Right cardiac atrium (tissue), 5 donors: ENCODE measurements around the gene AMDHD1. TPM values are rescaled to one million over a fixed set of nuclear protein-coding genes. Genes with fewer than 3 reads are reported as not detected.
"Not testable (repeated sequence)": the region's sequence is repeated elsewhere in the genome, so short reads cannot be mapped to it uniquely, and the experiment has no call there.

Source experiments
- ATAC-seq, 2 donors: fragments of 200-7000 bp; cut with Tn5 transposase; one replicate each; pipeline versions ENCODE4 v1.8.0 to v1.9.1; 2020; ENCODE audit warnings: moderate library complexity in 2 of 2, mild to moderate bottlenecking in 1 of 2
- DNase-seq, 3 donors: peaks; one replicate each; pipeline ENCODE4 v3.0.0-alpha.2; 2020
- H3K27ac ChIP-seq: one replicate; pipeline ENCODE4 v1.5.1; 2013; ENCODE audit warnings: mild to moderate bottlenecking, low read length, control low read depth, moderate library complexity
- H3K27me3 ChIP-seq: one replicate; pipeline ENCODE4 v1.6.1; 2013; ENCODE audit not compliant: control insufficient read depth, insufficient read depth
- H3K4me1 ChIP-seq: one replicate; pipeline ENCODE4 v1.6.1; 2013; ENCODE audit warnings: low read length; ENCODE audit not compliant: control insufficient read depth, insufficient read depth
- H3K4me3 ChIP-seq: one replicate; pipeline ENCODE4 v1.5.1; 2013; ENCODE audit warnings: low read length, control low read depth
- H3K9me3 ChIP-seq: one replicate; pipeline ENCODE4 v1.6.1; 2013; ENCODE audit warnings: low read length; ENCODE audit not compliant: control insufficient read depth
- WGBS: extraction: QIAGEN DNeasy Blood & Tissue Kit; methylation state at CpG from one replicate; pipeline ENCODE4 v1.1.7; 2013; 5-methylcytosine and 5-hydroxymethylcytosine counted together
- intact Hi-C, 4 donors: fragments of 100-400 bp; cut with DNase I; formaldehyde crosslinking; loops; one replicate each; pipeline versions ENCODE4 v1.11.0 to v1.14.0; 2022 to 2023
- polyA plus RNA-seq: library from polyadenylated mRNA; stranded (reverse); fragments of 200-250 nt; gene quantifications from one replicate; pipeline ENCODE4 v1.2.3, GENCODE V29; 2013
- total RNA-seq, 4 donors: library from RNA; stranded (reverse); fragmentation: NEBNext Ultra II Directional; extraction: Animal tissue kit (Norgen Biotek cat#: 25700); gene quantifications; one replicate each; pipeline ENCODE4 v1.2.1, GENCODE V29; 2021
- donor health status: healthy with polysubstance abuse.
- donor health status: DM: no; HTN: yes; CAD: no.
- donor health status: DM: no; HTN: no; CAD: no.
- donor health status: DM: no; HTN: yes; CAD: no; lungs with severe emphysema.
- donor health status: DM: yes; HTN: yes; CAD: no.

Gene AMDHD1
- total and polyA plus RNA-seq, 5 donors, result 0.11 to 0.88 (median 0.45) TPM

- intact Hi-C loops, result no loop called here
- Histone ChIP-seq H3K4me3 (no peak overlapping the region), H3K27me3 (no peaks in the 10 kb centered on the region), H3K9me3 (no peaks in the 10 kb centered on the region), H3K27ac (no peak overlapping the region), H3K4me1 (no peaks in the 10 kb centered on the region)
- no peak for DNase-seq
- no peak for ATAC-seq
- 80% methylated on average over 2 of the region's 2 CpGs for WGBS
Measured at GRCh38 chr12:95963096-95963495, 20.0 kb downstream of the AMDHD1 start.

GRCh38 chr12:95966287-95966870, 23.2 kb downstream of the AMDHD1 start:
- Histone ChIP-seq H3K27ac (no peak overlapping the region), H3K27me3 (no peaks in the 10 kb centered on the region), H3K4me1 (no peaks in the 10 kb centered on the region), H3K4me3 (no peak overlapping the region), H3K9me3 (no peaks in the 10 kb centered on the region)
- DNase-seq (no peak), ATAC-seq (no peak)
- 85% methylated on average over 7 of the region's 7 CpGs for WGBS
- intact Hi-C loops, result no loop called here

DNA sequence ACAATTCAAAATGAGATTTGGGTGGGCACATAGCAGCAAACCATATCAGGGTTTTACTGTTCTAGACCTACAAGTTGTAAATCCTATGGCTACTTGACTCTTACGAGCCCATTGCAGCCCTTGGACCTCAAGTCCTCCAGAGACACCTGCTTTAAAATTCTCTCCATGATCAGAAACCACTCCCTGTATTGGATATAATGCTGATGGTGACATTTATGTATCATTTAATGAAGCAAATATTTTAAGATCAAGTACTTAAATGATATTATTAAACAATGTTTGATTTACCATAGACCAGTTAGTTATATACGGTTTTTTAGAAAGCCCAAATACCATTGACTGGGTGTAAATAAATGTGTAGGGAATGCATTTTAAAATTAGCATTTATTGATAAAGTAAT, 24.2 kb downstream of the AMDHD1 start:
- Histone ChIP-seq H3K9me3 (no peaks in the 10 kb centered on the region), H3K4me1 (no peaks in the 10 kb centered on the region), H3K27ac (no peak overlapping the region), H3K27me3 (no peaks in the 10 kb centered on the region), H3K4me3 (no peak overlapping the region)
- DNase-seq (no peak), ATAC-seq (no peak)
- intact Hi-C loops, result no loop called here
- WGBS, result 96% methylated on average over 2 of the region's 2 CpGs

- 96% methylated on average over 28 of the region's 28 CpGs for WGBS
- H3K27ac ChIP-seq, DNase-seq, H3K27me3 ChIP-seq, H3K4me3 ChIP-seq, ATAC-seq, H3K4me1 ChIP-seq, intact Hi-C loops, H3K9me3 ChIP-seq: not testable (repeated sequence)
Measured at GRCh38 chr12:95969116-95969515, 26.0 kb downstream of the AMDHD1 start.

GRCh38 chr12:95970905-95971304, 27.8 kb downstream of the AMDHD1 start:
- no peaks in the 10 kb centered on the region for H3K9me3 ChIP-seq
- H3K27me3 ChIP-seq, result no peaks in the 10 kb centered on the region
- no peaks in the 10 kb centered on the region for H3K4me1 ChIP-seq
- DNase-seq (no peak), ATAC-seq (no peak)
- intact Hi-C loops, result no loop called here
- no peak overlapping the region for H3K4me3 ChIP-seq
- WGBS, result 60% methylated on average over 7 of the region's 7 CpGs
- H3K27ac ChIP-seq, result no peak overlapping the region

DNA sequence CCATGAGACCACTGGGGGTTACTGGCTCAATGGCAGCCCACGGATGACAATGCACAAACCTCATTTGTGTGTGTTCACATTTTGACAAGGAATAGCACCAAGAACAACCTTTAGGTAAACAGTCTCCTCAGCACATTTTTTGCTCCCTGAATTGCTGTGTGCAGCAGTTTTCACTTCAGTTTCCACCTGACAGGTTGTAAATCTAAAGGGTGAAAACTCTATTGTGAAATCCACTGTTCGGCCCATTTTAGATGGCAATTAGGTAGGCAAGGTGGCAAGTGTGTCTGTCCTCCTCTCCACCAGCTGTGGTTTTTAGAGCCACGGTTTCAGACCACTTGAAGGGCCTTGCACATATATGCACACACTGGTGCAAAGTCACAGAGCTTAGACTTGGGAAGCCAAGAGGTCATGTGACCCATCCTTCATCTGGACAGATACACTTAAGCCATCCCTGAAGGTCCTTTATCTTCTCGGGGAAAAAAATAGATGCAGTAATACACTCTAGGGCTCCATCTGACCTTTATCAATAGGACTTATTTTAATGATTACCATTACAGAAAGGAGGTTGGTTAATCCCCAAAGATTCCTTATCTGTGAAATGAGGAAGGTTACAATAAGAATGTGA, 29.8 kb downstream of the AMDHD1 start:
- intact Hi-C loops, result no loop called here

GRCh38 chr12:95974358-95974757, 31.2 kb downstream of the AMDHD1 start:
- 94% methylated on average over 2 of the region's 2 CpGs for WGBS
- H3K4me1 ChIP-seq, result no peaks in the 10 kb centered on the region
- no peak overlapping the region for H3K4me3 ChIP-seq
- H3K9me3 ChIP-seq, result no peaks in the 10 kb centered on the region
- DNase-seq, result no peak
- H3K27me3 ChIP-seq, result no peaks in the 10 kb centered on the region
- intact Hi-C loops, result no loop called here
- ATAC-seq, result no peak
- H3K27ac ChIP-seq, result no peak overlapping the region

More for the DNA sequence above, 29.8 kb downstream of the AMDHD1 start:
- Histone ChIP-seq H3K9me3 (no peaks in the 10 kb centered on the region), H3K4me1 (no peaks in the 10 kb centered on the region), H3K4me3 (no peak overlapping the region), H3K27me3 (no peaks in the 10 kb centered on the region), H3K27ac (no peak overlapping the region)
- WGBS, result 83% methylated on average over 4 of the region's 4 CpGs
- DNase-seq (no peak), ATAC-seq (no peak)

DNA sequence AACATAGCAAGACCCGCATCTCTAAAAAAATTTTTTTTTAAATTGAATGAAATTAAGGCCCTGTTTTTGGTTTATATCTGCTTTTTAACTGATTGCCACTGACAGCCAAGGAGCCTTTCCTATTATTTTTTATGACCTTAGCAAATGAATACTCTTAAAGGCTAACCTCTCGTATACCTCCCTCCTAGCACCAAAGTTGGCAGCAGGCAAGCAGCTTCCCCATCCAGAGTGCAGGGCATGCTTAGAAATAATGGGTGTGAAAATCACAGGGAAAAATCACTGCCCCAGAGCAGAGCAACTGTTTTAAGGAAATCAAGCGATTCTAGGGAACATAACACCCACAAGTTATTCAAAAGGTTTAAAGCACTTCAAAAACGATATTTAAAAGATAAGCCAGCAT, 32.4 kb downstream of the AMDHD1 start:
- H3K27me3 ChIP-seq, result no peaks in the 10 kb centered on the region
- intact Hi-C loops, result no loop called here
- no peak overlapping the region for H3K4me3 ChIP-seq
- ATAC-seq (no peak), DNase-seq (no peak)
- no peaks in the 10 kb centered on the region for H3K9me3 ChIP-seq
- no peaks in the 10 kb centered on the region for H3K4me1 ChIP-seq
- no peak overlapping the region for H3K27ac ChIP-seq
- 87% methylated on average over 4 of the region's 4 CpGs for WGBS

- Histone ChIP-seq H3K4me3 (no peak overlapping the region), H3K4me1 (no peaks in the 10 kb centered on the region), H3K27ac (no peak overlapping the region), H3K9me3 (no peaks in the 10 kb centered on the region), H3K27me3 (no peaks in the 10 kb centered on the region)
- WGBS, result 91% methylated on average over 8 of the region's 8 CpGs
- DNase-seq, result no peak
- intact Hi-C loops, result no loop called here
- ATAC-seq, result no peak
Measured at GRCh38 chr12:95976416-95976832, 33.3 kb downstream of the AMDHD1 start.

GRCh38 chr12:95977764-95978305, 34.7 kb downstream of the AMDHD1 start:
- DNase-seq, result no peak
- H3K27ac ChIP-seq, result no peak overlapping the region
- ATAC-seq, result no peak
- 86% methylated on average over 11 of the region's 11 CpGs for WGBS
- H3K9me3 ChIP-seq, result no peaks in the 10 kb centered on the region
- intact Hi-C loops, result no loop called here
- H3K4me3 ChIP-seq, result no peak overlapping the region
- H3K27me3 ChIP-seq, result no peaks in the 10 kb centered on the region
- no peaks in the 10 kb centered on the region for H3K4me1 ChIP-seq

DNA sequence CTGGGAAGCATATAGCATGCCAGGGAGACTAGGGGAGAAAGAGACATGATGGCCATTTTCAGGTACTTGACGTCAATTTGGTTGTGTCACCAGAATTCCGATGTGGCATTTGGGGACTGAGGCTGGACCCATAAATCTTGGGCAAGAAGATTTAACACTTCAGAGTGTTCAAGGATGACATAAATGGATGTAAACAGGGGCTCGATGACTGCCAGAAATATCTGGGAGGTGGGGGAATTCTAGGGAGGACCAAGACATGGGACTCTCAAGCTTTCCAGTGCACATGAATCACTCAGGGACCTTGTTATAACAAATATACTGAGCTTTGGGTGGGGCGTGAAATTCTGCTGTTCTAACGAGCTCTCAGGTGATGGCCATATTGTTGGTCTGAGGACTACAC, 35.2 kb downstream of the AMDHD1 start:
- ATAC-seq (no peak), DNase-seq (no peak)
- Histone ChIP-seq H3K4me3 (no peak overlapping the region), H3K27me3 (no peaks in the 10 kb centered on the region), H3K27ac (no peak overlapping the region), H3K9me3 (no peaks in the 10 kb centered on the region), H3K4me1 (no peaks in the 10 kb centered on the region)
- intact Hi-C loops, result no loop called here
- WGBS, result 92% methylated on average over 5 of the region's 5 CpGs
